ENCODE measurements around the gene CYSRT1.
A peak's percentile ranks its signal among the peaks of the same experiment; 100 is the strongest.

Gene CYSRT1

GRCh38 chr9:137268538-137269201, 43.7 kb downstream of the CYSRT1 start:
- Histone ChIP-seq H3K9ac (ENCODE audit: low read length) (no peak overlapping the region), H4K8ac (ENCODE audit: low read depth, low read length) (no peak overlapping the region), H3K23ac (ENCODE audit: low read length) (no peak overlapping the region), H3K4ac (ENCODE audit: low read depth, low read length) (no peak overlapping the region), H3K9me3 (ENCODE audit: insufficient read depth, low read depth, low read length) (no peaks in the 10 kb centered on the region), H3K27me3 (ENCODE audit: insufficient read depth, low read length) (no peaks in the 10 kb centered on the region), H3K36me3 (ENCODE audit: control insufficient read depth in 1 of 2, insufficient read depth in 2 of 2, low read length in 2 of 2) (peaks cover 79 to 83% of the 10 kb centered on the region in 2 experiments), H3K14ac (ENCODE audit: low read length) (no peak overlapping the region), H2BK120ac (ENCODE audit: insufficient read depth, low read length, poor library complexity) (no peak overlapping the region), H2BK5ac (ENCODE audit: low read depth, low read length, poor library complexity) (no peak overlapping the region), H3K27ac (ENCODE audit: low read depth, low read length) (no peak overlapping the region), H3K4me3 (ENCODE audit: low read depth, low read length) (no peak overlapping the region), H2BK12ac (ENCODE audit: low read length) (no peak overlapping the region), H3K4me2 (ENCODE audit: low read length) (no peak overlapping the region), H3K79me1 (ENCODE audit: low read length) (no peaks in the 10 kb centered on the region), H2AK5ac (ENCODE audit: low read length) (no peak overlapping the region), H4K12ac (ENCODE audit: low read depth, low read length) (no peak overlapping the region), H2AFZ (ENCODE audit: insufficient read depth, low read length, poor library complexity) (no peak overlapping the region), H4K91ac (ENCODE audit: low read depth, low read length) (no peak overlapping the region), H3K79me2 (ENCODE audit: control insufficient read depth, insufficient read depth, low read length, poor library complexity) (no peaks in the 10 kb centered on the region), H3K4me1 (ENCODE audit: control insufficient read depth in 1 of 2, insufficient read depth in 2 of 2, low read length in 2 of 2) (no peaks in the 10 kb centered on the region), H3K18ac (ENCODE audit: low read length) (peak overlapping the region; percentile 18)
- DNase-seq, result no peak
- no CpG with 5 or more reads among the region's 19 CpGs for WGBS (ENCODE audit: extremely low coverage, insufficient coverage, insufficient read length)

DNA sequence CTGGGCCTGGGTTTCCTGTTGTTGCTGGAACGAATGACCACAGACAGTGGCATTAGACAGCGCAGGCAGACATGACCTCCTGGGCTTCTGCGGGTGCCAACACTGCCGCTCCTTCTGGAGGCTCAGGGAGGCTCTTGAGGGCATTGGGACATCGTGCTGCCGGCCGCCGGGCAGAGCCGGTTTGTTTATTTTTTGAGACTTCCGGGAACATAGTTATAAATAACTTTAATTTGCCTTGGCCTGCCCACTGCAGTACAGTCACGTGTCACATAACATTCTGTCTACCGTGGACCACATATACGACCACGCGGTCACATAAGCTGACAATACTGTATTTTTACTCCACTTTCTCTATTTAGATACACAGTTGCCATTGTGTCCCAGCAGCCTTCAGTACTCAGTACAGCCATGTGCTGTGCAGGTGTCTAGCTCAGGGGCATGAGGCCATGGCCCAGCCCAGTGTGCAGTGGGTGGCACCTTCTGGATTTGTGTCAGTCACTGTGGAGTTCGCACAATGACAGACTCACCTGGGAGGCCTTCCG, 44.3 kb downstream of the CYSRT1 start:
- Histone ChIP-seq H3K79me2 (ENCODE audit: control insufficient read depth, insufficient read depth, low read length, poor library complexity) (no peaks in the 10 kb centered on the region), H4K91ac (ENCODE audit: low read depth, low read length) (no peak overlapping the region), H3K23ac (ENCODE audit: low read length) (no peak overlapping the region), H3K4me3 (ENCODE audit: low read depth, low read length) (no peak overlapping the region), H3K4me1 (ENCODE audit: control insufficient read depth in 1 of 2, insufficient read depth in 2 of 2, low read length in 2 of 2) (no peaks in the 10 kb centered on the region), H2AK5ac (ENCODE audit: low read length) (no peak overlapping the region), H4K12ac (ENCODE audit: low read depth, low read length) (no peak overlapping the region), H3K9ac (ENCODE audit: low read length) (peak overlapping the region; percentile 40), H3K9me3 (ENCODE audit: insufficient read depth, low read depth, low read length) (no peaks in the 10 kb centered on the region), H3K36me3 (ENCODE audit: control insufficient read depth in 1 of 2, insufficient read depth in 2 of 2, low read length in 2 of 2) (peaks cover 79 to 83% of the 10 kb centered on the region in 2 experiments), H2AFZ (ENCODE audit: insufficient read depth, low read length, poor library complexity) (no peak overlapping the region), H3K4ac (ENCODE audit: low read depth, low read length) (no peak overlapping the region), H3K4me2 (ENCODE audit: low read length) (no peak overlapping the region), H4K8ac (ENCODE audit: low read depth, low read length) (no peak overlapping the region), H2BK12ac (ENCODE audit: low read length) (no peak overlapping the region), H2BK120ac (ENCODE audit: insufficient read depth, low read length, poor library complexity) (no peak overlapping the region), H3K27me3 (ENCODE audit: insufficient read depth, low read length) (no peaks in the 10 kb centered on the region), H3K14ac (ENCODE audit: low read length) (no peak overlapping the region), H2BK5ac (ENCODE audit: low read depth, low read length, poor library complexity) (no peak overlapping the region), H3K27ac (ENCODE audit: low read depth, low read length) (no peak overlapping the region), H3K79me1 (ENCODE audit: low read length) (no peaks in the 10 kb centered on the region), H3K18ac (ENCODE audit: low read length) (no peak overlapping the region)
- WGBS (ENCODE audit: extremely low coverage, insufficient coverage, insufficient read length), result no CpG with 5 or more reads among the region's 17 CpGs
- DNase-seq, result no peak

DNA sequence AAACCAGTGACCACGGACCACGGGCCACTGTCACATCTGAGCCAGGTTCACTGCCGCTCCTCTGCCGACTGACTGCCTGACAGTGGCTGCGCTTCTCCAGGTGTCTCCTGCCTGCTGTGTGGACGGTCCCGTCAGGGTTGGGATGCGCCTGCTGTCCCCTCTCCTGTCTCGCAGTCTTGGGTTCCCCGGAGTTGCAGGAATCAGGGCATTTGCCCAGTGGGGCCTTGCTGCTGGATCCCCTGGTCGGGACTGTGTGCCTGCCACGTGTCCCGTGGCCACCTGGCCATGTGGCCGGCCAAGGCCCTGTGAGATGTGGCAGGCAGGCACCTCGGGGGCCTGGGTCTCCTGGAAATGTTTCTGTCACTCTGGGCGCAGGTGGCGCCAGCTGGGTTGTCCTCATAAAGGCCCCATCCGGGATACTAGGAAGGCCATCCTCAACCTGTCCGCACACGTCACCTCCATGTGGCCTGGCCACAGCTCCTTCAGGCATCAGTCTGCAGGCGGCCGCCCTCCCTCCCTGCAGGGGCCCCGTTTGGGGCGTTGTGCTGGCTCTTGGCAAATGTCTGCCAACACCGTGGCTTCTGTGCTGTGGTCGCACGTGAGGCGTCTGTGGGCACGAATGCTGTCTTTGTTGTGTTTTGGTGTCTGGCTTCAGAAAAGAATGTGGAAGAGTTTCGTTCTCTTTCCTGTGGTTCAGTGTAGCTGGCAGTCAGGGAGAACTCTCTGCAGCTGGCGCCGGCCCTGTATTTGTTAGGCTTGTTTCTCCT, 46.1 kb downstream of the CYSRT1 start:
- Histone ChIP-seq H3K27me3 (ENCODE audit: insufficient read depth, low read length) (no peaks in the 10 kb centered on the region), H3K9ac (ENCODE audit: low read length) (no peak overlapping the region), H2BK120ac (ENCODE audit: insufficient read depth, low read length, poor library complexity) (no peak overlapping the region), H2AFZ (ENCODE audit: insufficient read depth, low read length, poor library complexity) (no peak overlapping the region), H2BK12ac (ENCODE audit: low read length) (no peak overlapping the region), H3K4ac (ENCODE audit: low read depth, low read length) (no peak overlapping the region), H3K4me1 (ENCODE audit: control insufficient read depth in 1 of 2, insufficient read depth in 2 of 2, low read length in 2 of 2) (no peaks in the 10 kb centered on the region), H3K79me1 (ENCODE audit: low read length) (no peaks in the 10 kb centered on the region), H3K27ac (ENCODE audit: low read depth, low read length) (no peak overlapping the region), H4K8ac (ENCODE audit: low read depth, low read length) (no peak overlapping the region), H3K36me3 (ENCODE audit: control insufficient read depth in 1 of 2, insufficient read depth in 2 of 2, low read length in 2 of 2) (peaks cover 66 to 68% of the 10 kb centered on the region in 2 experiments), H3K9me3 (ENCODE audit: insufficient read depth, low read depth, low read length) (no peaks in the 10 kb centered on the region), H3K4me2 (ENCODE audit: low read length) (no peak overlapping the region), H3K23ac (ENCODE audit: low read length) (no peak overlapping the region), H3K4me3 (ENCODE audit: low read depth, low read length) (no peak overlapping the region), H4K91ac (ENCODE audit: low read depth, low read length) (no peak overlapping the region), H2AK5ac (ENCODE audit: low read length) (no peak overlapping the region), H3K14ac (ENCODE audit: low read length) (no peak overlapping the region), H2BK5ac (ENCODE audit: low read depth, low read length, poor library complexity) (no peak overlapping the region), H3K79me2 (ENCODE audit: control insufficient read depth, insufficient read depth, low read length, poor library complexity) (no peaks in the 10 kb centered on the region), H3K18ac (ENCODE audit: low read length) (no peak overlapping the region), H4K12ac (ENCODE audit: low read depth, low read length) (no peak overlapping the region)
- no peak for DNase-seq
- no CpG with 5 or more reads among the region's 32 CpGs for WGBS (ENCODE audit: extremely low coverage, insufficient coverage, insufficient read length)

DNA sequence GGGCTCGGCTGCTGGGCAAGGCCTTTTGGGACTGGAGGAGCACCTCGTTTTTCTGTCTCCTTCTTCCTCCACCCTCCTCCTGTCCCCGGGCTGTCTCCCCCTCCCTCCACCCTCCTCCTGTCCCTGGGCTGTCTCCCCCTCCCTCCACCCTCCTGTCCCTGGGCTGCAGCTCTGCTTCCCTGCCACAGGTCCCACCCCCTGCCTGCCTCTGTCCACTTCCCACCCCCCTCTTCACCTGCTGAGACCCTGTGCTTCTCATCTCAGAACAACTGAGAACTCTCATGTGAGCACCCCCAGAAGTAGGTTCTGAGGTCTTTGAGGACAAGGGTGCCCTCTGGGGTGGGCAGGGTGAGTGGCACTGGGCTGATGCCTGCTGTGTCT, 46.7 kb downstream of the CYSRT1 start:
- Histone ChIP-seq H3K79me2 (ENCODE audit: control insufficient read depth, insufficient read depth, low read length, poor library complexity) (no peaks in the 10 kb centered on the region), H3K4me3 (ENCODE audit: low read depth, low read length) (no peak overlapping the region), H3K18ac (ENCODE audit: low read length) (no peak overlapping the region), H2AFZ (ENCODE audit: insufficient read depth, low read length, poor library complexity) (no peak overlapping the region), H2BK120ac (ENCODE audit: insufficient read depth, low read length, poor library complexity) (no peak overlapping the region), H2AK5ac (ENCODE audit: low read length) (no peak overlapping the region), H2BK12ac (ENCODE audit: low read length) (no peak overlapping the region), H3K4ac (ENCODE audit: low read depth, low read length) (no peak overlapping the region), H3K14ac (ENCODE audit: low read length) (no peak overlapping the region), H3K4me1 (ENCODE audit: control insufficient read depth in 1 of 2, insufficient read depth in 2 of 2, low read length in 2 of 2) (peaks cover 4 to 5% of the 10 kb centered on the region in 2 experiments), H4K8ac (ENCODE audit: low read depth, low read length) (no peak overlapping the region), H3K27me3 (ENCODE audit: insufficient read depth, low read length) (no peaks in the 10 kb centered on the region), H2BK5ac (ENCODE audit: low read depth, low read length, poor library complexity) (no peak overlapping the region), H3K79me1 (ENCODE audit: low read length) (no peaks in the 10 kb centered on the region), H3K9ac (ENCODE audit: low read length) (no peak overlapping the region), H4K12ac (ENCODE audit: low read depth, low read length) (no peak overlapping the region), H4K91ac (ENCODE audit: low read depth, low read length) (no peak overlapping the region), H3K36me3 (ENCODE audit: control insufficient read depth in 1 of 2, insufficient read depth in 2 of 2, low read length in 2 of 2) (peaks cover 61 to 62% of the 10 kb centered on the region in 2 experiments), H3K4me2 (ENCODE audit: low read length) (no peak overlapping the region), H3K27ac (ENCODE audit: low read depth, low read length) (no peak overlapping the region), H3K9me3 (ENCODE audit: insufficient read depth, low read depth, low read length) (no peaks in the 10 kb centered on the region), H3K23ac (ENCODE audit: low read length) (no peak overlapping the region)
- DNase-seq, result no peak
- no CpG with 5 or more reads among the region's 3 CpGs for WGBS (ENCODE audit: extremely low coverage, insufficient coverage, insufficient read length)
